Activated CD4-positive, alpha-beta T cell treated with anti-CD3 and anti-CD28 coated beads, Interleukin-2, amount 50 U/mL, for 24 hours (primary cell): ENCODE data around the gene MSGN1.
A peak's percentile ranks its signal among the peaks of the same experiment; 100 is the strongest.
"Not testable (repeated sequence)": the region's sequence is repeated elsewhere in the genome, so short reads cannot be mapped to it uniquely, and the experiment has no call there.

Experiments
- DNase-seq, 2 donors: peaks; one replicate each; pipeline ENCODE4 v3.0.0-alpha.2; 2020; ENCODE audit warnings: low read depth in 1 of 2, low spot score in 1 of 2

MSGN1 gene

GRCh38 chr2:17805166-17805565 lies 11.1 kb upstream of the MSGN1 start:
- DNase-seq, result no peak

- no peak for DNase-seq
Observed at GRCh38 chr2:17805717-17806363, 10.4 kb upstream of the MSGN1 start.

- DNase-seq, result no peak
Observed at GRCh38 chr2:17813010-17813741, 3.1 kb upstream of the MSGN1 start.

GRCh38 chr2:17813742-17814473 lies 2.4 kb upstream of the MSGN1 start:
- no peak for DNase-seq

GRCh38 chr2:17814601-17815000 lies 1.7 kb upstream of the MSGN1 start:
- no peak for DNase-seq

GRCh38 chr2:17815468-17816184 lies 634 bp upstream of the MSGN1 start:
- DNase-seq, result no peak

GRCh38 chr2:17818235-17818815 lies 2.1 kb downstream of the MSGN1 start:
- DNase-seq, result no peak

- no peak for DNase-seq
Observed at GRCh38 chr2:17821080-17821479, 4.8 kb downstream of the MSGN1 start.

GRCh38 chr2:17821535-17822444 lies 5.5 kb downstream of the MSGN1 start:
- DNase-seq, result no peak

GRCh38 chr2:17822445-17823117 lies 6.3 kb downstream of the MSGN1 start:
- DNase-seq, result no peak

- not testable (repeated sequence) for DNase-seq
Observed at GRCh38 chr2:17823646-17824045, 7.4 kb downstream of the MSGN1 start.

GRCh38 chr2:17827316-17827715 lies 11.1 kb downstream of the MSGN1 start:
- DNase-seq, result no peak

- no peak for DNase-seq
Observed at GRCh38 chr2:17827785-17828184, 11.5 kb downstream of the MSGN1 start.

- DNase-seq, result peak; percentile 5 to 7
Observed at GRCh38 chr2:17830053-17831034, 14.1 kb downstream of the MSGN1 start.

- DNase-seq, result no peak
Observed at GRCh38 chr2:17835516-17835915, 19.3 kb downstream of the MSGN1 start.

GRCh38 chr2:17839959-17840358 lies 23.7 kb downstream of the MSGN1 start:
- no peak for DNase-seq

- DNase-seq, result no peak
Observed at GRCh38 chr2:17843457-17843856, 27.2 kb downstream of the MSGN1 start.

- no peak for DNase-seq
Observed at GRCh38 chr2:17845806-17846205, 29.5 kb downstream of the MSGN1 start.
